Measurements from ENCODE around the gene CCDC178. TPM values are rescaled to one million over a fixed set of nuclear protein-coding genes. Genes with fewer than 3 reads are reported as not detected.

The CCDC178 gene
- total RNA-seq, 2 donors from 2014 or later = 0.33 to 9.9 TPM

DNA sequence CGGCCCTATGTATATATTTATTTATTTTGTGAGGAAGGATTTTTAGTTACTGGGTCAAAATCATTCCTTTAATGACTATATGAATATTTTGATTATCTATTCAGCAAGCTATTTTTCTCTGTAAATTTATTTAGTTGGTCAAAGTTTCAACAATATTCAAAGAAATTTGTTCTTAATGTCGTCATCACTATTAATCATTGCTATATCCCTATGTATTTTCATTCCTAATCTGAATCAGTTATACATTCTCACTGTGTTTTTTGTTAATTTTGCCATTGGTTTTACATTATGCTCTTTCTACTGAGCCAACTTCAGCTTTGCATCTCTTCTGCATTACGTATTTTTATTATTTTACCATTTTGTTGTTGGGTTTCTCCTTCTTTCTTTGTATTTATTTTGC lies 105.7 kb downstream of the CCDC178 start:
- TF ChIP-seq CTCF (IDR thresholded peaks at IDR 0.05) (no peak), POLR2A (IDR thresholded peaks at IDR 0.05) (no peak)
- 46 to 69% methylated on average over 3 of the region's 3 CpGs for WGBS, 2 donors

DNA sequence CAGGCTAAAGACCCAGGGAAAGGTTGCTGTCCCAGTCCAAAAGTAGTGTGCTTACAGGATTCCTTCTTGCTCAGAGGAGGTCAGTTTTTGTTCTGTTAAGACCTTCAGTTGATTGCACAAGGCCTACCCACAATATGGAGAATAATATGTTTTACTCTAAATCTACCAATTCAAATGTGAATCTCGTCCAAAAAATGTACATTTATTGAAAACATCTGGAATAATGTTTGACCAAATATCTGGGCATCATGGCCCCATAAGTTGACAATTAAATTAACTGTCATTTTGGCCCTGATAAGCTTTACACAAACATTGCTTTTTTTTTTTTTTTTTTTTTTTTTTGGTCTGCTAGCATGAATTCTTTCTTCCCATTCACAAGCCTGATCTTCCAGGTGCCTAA lies 109.8 kb downstream of the CCDC178 start:
- H3K36me3 ChIP-seq (replicated peaks in 1 of 2; ENCODE audit: insufficient read depth in 1 of 2, low read depth in 2 of 2) = no peaks in the 10 kb centered on the region
- no peak overlapping the region for H3K4me3 ChIP-seq
- H3K27ac ChIP-seq = no peak overlapping the region
- WGBS, 2 donors = 45 to 46% methylated on average over 1 of the region's 1 CpG
- H3K27me3 ChIP-seq = no peaks in the 10 kb centered on the region
- intact Hi-C loops (cut with DNase I) = no loop called here
- TF ChIP-seq POLR2A (IDR thresholded peaks at IDR 0.05) (no peak), CTCF (IDR thresholded peaks at IDR 0.05) (no peak)
- ATAC-seq = no peak
- no peaks in the 10 kb centered on the region for H3K9me3 ChIP-seq
- H3K4me1 ChIP-seq = no peaks in the 10 kb centered on the region
- DNase-seq = no peak

More for the DNA sequence above, 105.7 kb downstream of the CCDC178 start:
- Histone ChIP-seq H3K4me3 (no peak overlapping the region), H3K9me3 (no peaks in the 10 kb centered on the region), H3K27me3 (no peaks in the 10 kb centered on the region), H3K4me1 (no peaks in the 10 kb centered on the region), H3K27ac (no peak overlapping the region), H3K36me3 (replicated peaks in 1 of 2; ENCODE audit: insufficient read depth in 1 of 2, low read depth in 2 of 2) (no peaks in the 10 kb centered on the region)
- intact Hi-C loops (cut with DNase I) = no loop called here
- DNase-seq (no peak), ATAC-seq (no peak)

DNA sequence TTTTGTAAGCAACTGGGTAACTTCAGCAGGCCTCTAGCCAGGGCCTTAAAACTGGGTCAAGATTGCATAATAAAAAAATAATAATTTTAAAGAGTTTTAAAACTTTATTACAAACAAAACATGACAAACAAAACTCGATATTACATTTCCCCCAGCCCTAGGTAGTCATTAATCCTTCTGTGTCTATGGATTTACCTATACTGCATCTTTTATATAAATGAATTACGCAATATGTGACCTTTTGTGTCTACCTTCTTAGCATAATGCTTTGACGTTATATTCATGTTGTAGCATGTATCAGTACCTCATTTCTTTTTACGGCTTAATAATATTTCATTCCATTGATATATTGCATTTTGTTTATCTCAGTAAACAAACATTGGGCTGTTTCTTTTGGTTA lies 113.5 kb downstream of the CCDC178 start:
- 63 to 76% methylated on average over 4 of the region's 4 CpGs for WGBS, 2 donors
- no peak for ATAC-seq
- H3K4me1 ChIP-seq = no peaks in the 10 kb centered on the region
- no peaks in the 10 kb centered on the region for H3K27me3 ChIP-seq
- H3K4me3 ChIP-seq = no peak overlapping the region
- no peaks in the 10 kb centered on the region for H3K9me3 ChIP-seq
- TF ChIP-seq POLR2A (IDR thresholded peaks at IDR 0.05) = no peak
- TF ChIP-seq CTCF (IDR thresholded peaks at IDR 0.05) = no peak
- intact Hi-C loops (cut with DNase I) = no loop called here
- DNase-seq = no peak
- H3K27ac ChIP-seq = no peak overlapping the region
- no peaks in the 10 kb centered on the region for H3K36me3 ChIP-seq (replicated peaks in 1 of 2; ENCODE audit: insufficient read depth in 1 of 2, low read depth in 2 of 2)

DNA sequence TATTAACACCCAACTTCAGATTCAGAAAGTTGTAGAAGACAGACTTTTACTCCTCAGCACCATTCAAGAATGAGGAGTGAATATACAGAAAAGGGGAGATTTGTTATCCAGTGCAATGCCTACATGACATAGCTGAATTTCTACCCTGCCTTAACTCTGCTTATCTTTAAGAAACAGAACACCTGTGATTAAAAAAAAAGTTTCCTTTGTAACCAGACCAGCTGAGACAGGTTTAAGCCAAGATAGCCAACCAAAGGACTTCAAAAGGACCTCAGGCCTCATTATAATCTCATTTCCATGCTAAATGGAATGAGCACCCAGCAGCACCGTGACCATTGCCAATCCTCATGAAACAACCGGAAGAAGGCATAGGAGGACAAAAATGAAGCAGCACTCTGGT lies 122.9 kb downstream of the CCDC178 start:
- 30 to 41% methylated on average over 2 of the region's 2 CpGs for WGBS, 2 donors
- intact Hi-C loops (cut with DNase I) = no loop called here
- H3K27me3 ChIP-seq = no peaks in the 10 kb centered on the region
- no peaks in the 10 kb centered on the region for H3K9me3 ChIP-seq
- TF ChIP-seq POLR2A (IDR thresholded peaks at IDR 0.05) (no peak), CTCF (IDR thresholded peaks at IDR 0.05) (no peak)
- ATAC-seq = peak; percentile 42
- no peak overlapping the region for H3K27ac ChIP-seq
- H3K4me1 ChIP-seq = no peaks in the 10 kb centered on the region
- DNase-seq = no peak
- H3K36me3 ChIP-seq (replicated peaks in 1 of 2; ENCODE audit: insufficient read depth in 1 of 2, low read depth in 2 of 2) = no peaks in the 10 kb centered on the region
- H3K4me3 ChIP-seq = no peak overlapping the region

DNA sequence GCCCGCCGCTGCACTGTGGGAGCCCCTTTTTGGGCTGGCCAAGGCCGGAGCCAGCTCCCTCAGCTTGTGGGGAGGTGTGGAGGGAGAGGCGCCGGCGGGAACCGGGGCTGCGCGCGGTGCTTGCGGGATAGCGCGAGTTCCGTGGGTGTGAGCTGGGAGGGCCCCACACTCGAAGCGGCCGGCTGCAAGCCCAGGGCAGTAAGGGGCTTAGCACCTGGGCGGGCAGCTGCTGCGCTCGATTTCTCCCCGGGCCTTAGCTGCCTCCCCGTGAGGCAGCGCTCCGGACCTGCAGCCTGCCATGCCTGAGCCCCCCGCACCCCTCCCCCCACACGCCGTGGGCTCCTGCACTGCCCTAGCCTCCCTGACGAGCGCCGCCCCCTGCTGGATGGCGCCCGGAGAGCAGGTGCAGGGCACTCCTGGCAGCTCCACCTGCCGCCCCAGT lies 124.4 kb downstream of the CCDC178 start:
- Histone ChIP-seq H3K4me3 (no peak overlapping the region), H3K27me3 (no peaks in the 10 kb centered on the region), H3K36me3 (replicated peaks in 1 of 2; ENCODE audit: insufficient read depth in 1 of 2, low read depth in 2 of 2) (no peaks in the 10 kb centered on the region), H3K4me1 (no peaks in the 10 kb centered on the region), H3K9me3 (no peaks in the 10 kb centered on the region), H3K27ac (no peak overlapping the region)
- DNase-seq (no peak), ATAC-seq (no peak)
- intact Hi-C loops (cut with DNase I) = no loop called here
- TF ChIP-seq POLR2A (IDR thresholded peaks at IDR 0.05) (no peak), CTCF (IDR thresholded peaks at IDR 0.05) (no peak)
- 92 to 94% methylated on average over 7 to 11 of the region's 33 CpGs for WGBS, 2 donors
